Measurements from ENCODE around the gene HOXC10. TPM values are rescaled to one million over a fixed set of nuclear protein-coding genes. Genes with fewer than 3 reads are reported as not detected.

The HOXC10 gene
- total RNA-seq, 2 donors from 2014 or later = not detected

DNA sequence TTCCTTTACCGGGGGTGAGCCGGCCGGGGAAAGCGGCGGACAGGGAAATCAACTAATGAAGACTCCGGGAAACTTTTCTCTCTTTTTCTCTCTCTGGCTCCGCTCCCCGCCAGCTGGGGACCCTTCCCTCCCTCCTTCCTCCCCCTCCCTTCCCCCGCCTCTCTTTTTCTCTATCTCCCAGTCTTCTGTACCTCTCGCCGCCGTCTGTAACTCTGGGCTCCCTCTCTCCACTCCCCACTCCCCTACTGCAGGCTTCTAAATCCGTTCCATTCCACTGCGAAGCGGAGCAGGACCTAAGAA is 18.9 kb upstream of the HOXC10 start:
- no peak overlapping the region for H3K27ac ChIP-seq
- DNase-seq (ENCODE audit: low spot score) = no peak
- TF ChIP-seq CTCF (IDR thresholded peaks at IDR 0.05) = no peak
- no peaks in the 10 kb centered on the region for H3K36me3 ChIP-seq
- peaks cover 73 to 87% of the 10 kb centered on the region in 2 donors for H3K27me3 ChIP-seq
- peaks cover 0 to 15% of the 10 kb centered on the region in 2 donors for H3K4me1 ChIP-seq
- H3K4me3 ChIP-seq = no peak overlapping the region
- H3K9me3 ChIP-seq = no peaks in the 10 kb centered on the region

DNA sequence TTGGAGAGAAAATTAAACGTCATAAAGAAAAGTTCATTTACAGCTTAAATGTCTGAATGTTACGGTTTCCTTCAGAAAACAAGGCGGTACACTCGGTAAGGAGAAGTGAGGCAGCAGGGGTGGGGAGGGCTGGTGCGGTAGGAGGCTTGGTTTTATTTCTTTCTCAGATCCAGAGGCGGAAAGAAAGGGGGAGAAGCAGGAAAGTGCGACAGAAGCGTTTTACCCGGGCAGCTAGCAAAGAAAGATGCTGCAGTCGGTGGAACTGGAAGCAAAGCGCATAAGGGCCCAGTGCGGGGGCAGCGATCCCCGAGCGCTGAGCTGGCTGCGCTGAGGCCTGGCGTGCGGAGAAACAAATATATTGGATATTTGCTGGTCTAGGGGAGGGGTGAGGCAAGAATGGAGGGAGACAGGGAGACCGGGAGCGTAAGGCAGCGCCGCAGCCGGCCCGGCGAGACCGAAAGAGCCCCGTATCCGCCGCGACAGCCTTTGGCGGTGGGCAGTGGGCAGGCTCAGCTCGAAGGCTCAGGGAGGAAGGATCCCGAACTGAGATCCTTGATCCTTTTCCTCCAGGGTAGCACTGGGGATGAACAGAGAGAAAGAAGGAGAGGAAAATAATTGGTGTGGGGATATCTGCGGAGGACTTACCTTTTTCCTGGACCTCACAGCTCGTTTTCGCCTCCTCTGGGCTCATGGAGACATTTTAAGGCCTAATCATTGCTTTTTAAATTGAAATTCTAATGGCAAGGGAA is 18.4 kb upstream of the HOXC10 start:
- no peak for DNase-seq (ENCODE audit: low spot score)
- H3K27ac ChIP-seq = no peak overlapping the region
- peaks cover 0 to 10% of the 10 kb centered on the region in 2 donors for H3K4me1 ChIP-seq
- H3K36me3 ChIP-seq = no peaks in the 10 kb centered on the region
- peaks cover 68 to 84% of the 10 kb centered on the region in 2 donors for H3K27me3 ChIP-seq
- TF ChIP-seq CTCF (IDR thresholded peaks at IDR 0.05) = no peak
- no peaks in the 10 kb centered on the region for H3K9me3 ChIP-seq
- H3K4me3 ChIP-seq = no peak overlapping the region

DNA sequence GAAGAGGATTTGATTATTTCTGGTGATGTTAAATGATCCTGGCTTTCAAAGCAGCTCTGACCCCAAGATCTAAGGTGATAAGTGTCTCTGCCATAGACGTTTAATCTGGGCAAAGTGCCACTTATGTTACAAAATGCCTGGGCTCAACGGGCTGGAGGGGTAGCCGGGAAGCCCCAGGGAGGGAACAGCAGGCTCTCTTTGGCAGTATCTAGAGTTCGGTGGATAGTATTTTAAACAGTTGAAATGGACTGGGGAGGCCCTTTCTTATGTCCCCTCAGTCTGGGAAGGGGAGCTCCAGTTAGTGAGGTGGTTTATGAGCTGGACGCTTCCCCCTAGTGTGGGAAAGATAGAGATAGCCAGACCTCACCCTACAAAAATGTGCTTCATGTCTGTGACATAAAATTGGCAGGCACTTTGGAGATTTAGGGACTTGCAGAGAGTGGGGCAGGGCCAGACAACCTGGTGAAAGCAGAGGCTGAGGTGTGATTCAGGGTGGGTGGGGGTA is 17.5 kb upstream of the HOXC10 start:
- Histone ChIP-seq H3K27me3 (peaks cover 64 to 85% of the 10 kb centered on the region in 2 donors), H3K9me3 (no peaks in the 10 kb centered on the region), H3K4me3 (no peak overlapping the region), H3K4me1 (peaks cover 0 to 9% of the 10 kb centered on the region in 2 donors), H3K36me3 (no peaks in the 10 kb centered on the region), H3K27ac (no peak overlapping the region)
- TF ChIP-seq CTCF (IDR thresholded peaks at IDR 0.05) = no peak
- no peak for DNase-seq (ENCODE audit: low spot score)

DNA sequence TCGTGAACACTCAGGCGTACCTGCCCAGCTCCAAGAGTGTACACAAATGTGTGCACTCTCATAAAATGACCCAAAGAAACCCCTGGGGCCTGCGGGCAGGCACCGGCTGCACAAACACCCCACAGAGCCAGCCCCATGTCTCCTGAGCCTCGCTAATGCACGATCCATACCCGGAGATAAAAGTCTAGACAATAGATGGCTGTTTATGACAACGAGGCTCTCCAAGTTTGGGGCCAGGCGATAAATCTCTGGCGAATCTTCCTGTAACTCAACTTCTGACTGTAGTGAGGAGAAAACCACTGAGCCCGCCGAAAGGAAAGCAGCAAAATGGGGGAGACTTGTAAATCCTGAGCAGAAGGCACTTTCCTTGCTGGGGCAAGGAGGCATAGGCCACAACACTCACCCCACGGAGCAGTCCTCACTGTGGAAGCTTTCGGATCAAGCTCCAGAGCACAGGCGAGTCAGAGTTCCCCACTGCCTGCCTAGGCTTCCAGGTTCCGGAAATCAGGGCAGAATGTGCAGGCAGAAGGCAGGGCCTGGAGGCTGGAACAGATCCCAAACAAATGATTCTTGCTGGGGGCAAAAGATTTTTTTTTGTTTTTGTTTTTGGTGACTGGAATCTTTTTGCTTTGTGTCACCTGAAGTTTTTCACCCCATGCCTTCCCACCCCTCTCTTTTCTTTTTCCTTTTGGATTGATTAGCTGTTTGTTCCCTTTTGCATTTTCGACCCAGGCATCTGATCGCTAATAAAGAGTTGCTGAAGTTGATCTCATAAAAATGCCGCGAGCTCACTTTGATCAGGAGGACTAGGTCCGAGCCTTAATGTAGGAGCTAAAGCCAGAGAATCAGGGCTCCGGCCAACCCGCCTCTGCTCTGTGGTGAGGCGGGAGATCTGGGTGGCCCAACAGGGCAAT is 16.5 kb upstream of the HOXC10 start:
- peaks cover 65 to 86% of the 10 kb centered on the region in 2 donors for H3K27me3 ChIP-seq
- TF ChIP-seq CTCF (IDR thresholded peaks at IDR 0.05) = no peak
- no peak overlapping the region for H3K27ac ChIP-seq
- H3K9me3 ChIP-seq = no peaks in the 10 kb centered on the region
- H3K36me3 ChIP-seq = no peaks in the 10 kb centered on the region
- DNase-seq (ENCODE audit: low spot score) = no peak
- H3K4me3 ChIP-seq = no peak overlapping the region
- H3K4me1 ChIP-seq = peaks cover 0 to 15% of the 10 kb centered on the region in 2 donors

GRCh38 chr12:53969588-53970259 is 15.2 kb upstream of the HOXC10 start:
- Histone ChIP-seq H3K9me3 (no peaks in the 10 kb centered on the region), H3K36me3 (no peaks in the 10 kb centered on the region), H3K4me1 (peaks cover 0 to 28% of the 10 kb centered on the region in 2 donors), H3K27ac (no peak overlapping the region), H3K4me3 (no peak overlapping the region), H3K27me3 (peaks cover 66 to 91% of the 10 kb centered on the region in 2 donors)
- DNase-seq (ENCODE audit: low spot score) = no peak
- no peak for TF ChIP-seq CTCF (IDR thresholded peaks at IDR 0.05)

All from right atrium auricular region (tissue), 2 donors.